Trophoblast cell (in vitro differentiated cells and primary cell): ENCODE results near the gene IDNK.

Source experiments
- DNase-seq, 2 donors: peaks; one replicate each; pipeline ENCODE4 v3.0.0-alpha.2; 2016
- H2AFZ ChIP-seq: 2 replicates; pipeline ENCODE4 v1.6.1; 2013; ENCODE audit warnings: low read length, moderate library complexity, mild to moderate bottlenecking; ENCODE audit not compliant: insufficient read depth, poor library complexity
- H2AK5ac ChIP-seq: 2 replicates; pipeline ENCODE4 v1.6.1; 2013; ENCODE audit warnings: mild to moderate bottlenecking, low read length
- H2BK120ac ChIP-seq: 2 replicates; pipeline ENCODE4 v1.6.1; 2013; ENCODE audit warnings: low read length, mild to moderate bottlenecking, moderate library complexity; ENCODE audit not compliant: insufficient read depth, poor library complexity
- H2BK12ac ChIP-seq: 2 replicates; pipeline ENCODE4 v1.6.1; 2013; ENCODE audit warnings: mild to moderate bottlenecking, low read length, moderate library complexity
- H2BK5ac ChIP-seq: 2 replicates; pipeline ENCODE4 v1.6.1; 2013; ENCODE audit warnings: low read length, low read depth, moderate library complexity, mild to moderate bottlenecking; ENCODE audit not compliant: poor library complexity
- H3K14ac ChIP-seq: 2 replicates; pipeline ENCODE4 v1.6.1; 2013; ENCODE audit warnings: mild to moderate bottlenecking, low read length
- H3K18ac ChIP-seq: 2 replicates; pipeline ENCODE4 v1.6.1; 2013; ENCODE audit warnings: mild to moderate bottlenecking, low read length
- H3K23ac ChIP-seq: 2 replicates; pipeline ENCODE4 v1.6.1; 2013; ENCODE audit warnings: low read length
- H3K27ac ChIP-seq: 2 replicates; pipeline ENCODE4 v1.5.1; 2013; ENCODE audit warnings: low read depth, mild to moderate bottlenecking, inconsistent platforms, low read length, moderate library complexity
- H3K27me3 ChIP-seq: 2 replicates; pipeline ENCODE4 v1.6.1; 2013; ENCODE audit warnings: inconsistent platforms, mild to moderate bottlenecking, low read length, moderate library complexity; ENCODE audit not compliant: insufficient read depth
- H3K36me3 ChIP-seq, 2 experiments: 1 replicate in 1 of 2; 2 replicates in 1 of 2; pipeline ENCODE4 v1.6.1; 2013; ENCODE audit warnings: low read length in 2 of 2, mild to moderate bottlenecking in 2 of 2, moderate library complexity in 1 of 2; ENCODE audit not compliant: insufficient read depth in 2 of 2, control insufficient read depth in 1 of 2
- H3K4ac ChIP-seq: 2 replicates; pipeline ENCODE4 v1.6.1; 2013; ENCODE audit warnings: low read depth, mild to moderate bottlenecking, low read length, moderate library complexity
- H3K4me1 ChIP-seq, 2 experiments: 1 replicate in 1 of 2; 2 replicates in 1 of 2; pipeline ENCODE4 v1.6.1; 2013; ENCODE audit warnings: low read length in 2 of 2, mild to moderate bottlenecking in 2 of 2, moderate library complexity in 1 of 2; ENCODE audit not compliant: insufficient read depth in 2 of 2, control insufficient read depth in 1 of 2
- H3K4me2 ChIP-seq: 2 replicates; pipeline ENCODE4 v1.6.1; 2013; ENCODE audit warnings: inconsistent platforms, mild to moderate bottlenecking, low read length, moderate library complexity
- H3K4me3 ChIP-seq: 2 replicates; pipeline ENCODE4 v1.5.1; 2013; ENCODE audit warnings: mild to moderate bottlenecking, low read depth, low read length, inconsistent platforms
- H3K79me1 ChIP-seq: one replicate; pipeline ENCODE4 v1.6.1; 2013; ENCODE audit warnings: low read length
- H3K79me2 ChIP-seq: 2 replicates; pipeline ENCODE4 v1.6.1; 2013; ENCODE audit warnings: low read length, mild to moderate bottlenecking; ENCODE audit not compliant: control insufficient read depth, insufficient read depth, poor library complexity
- H3K9ac ChIP-seq: 2 replicates; pipeline ENCODE4 v1.6.1; 2013; ENCODE audit warnings: mild to moderate bottlenecking, low read length
- H3K9me3 ChIP-seq: 2 replicates; pipeline ENCODE4 v1.6.1; 2013; ENCODE audit warnings: low read depth, mild to moderate bottlenecking, control low read depth, inconsistent platforms, low read length; ENCODE audit not compliant: insufficient read depth
- H4K12ac ChIP-seq: 2 replicates; pipeline ENCODE4 v1.6.1; 2013; ENCODE audit warnings: low read depth, mild to moderate bottlenecking, low read length, moderate library complexity
- H4K8ac ChIP-seq: 2 replicates; pipeline ENCODE4 v1.6.1; 2013; ENCODE audit warnings: low read depth, mild to moderate bottlenecking, low read length, moderate library complexity
- H4K91ac ChIP-seq: one replicate; pipeline ENCODE4 v1.6.1; 2013; ENCODE audit warnings: low read depth, mild to moderate bottlenecking, low read length, moderate library complexity
- WGBS: extraction: QIAGEN DNeasy Blood & Tissue Kit; methylation state at CpG from one replicate; pipeline ENCODE4 v1.1.7; 2013; ENCODE audit warnings: missing lambda C conversion rate; ENCODE audit not compliant: insufficient read length, insufficient coverage; ENCODE audit errors: extremely low coverage; 5-methylcytosine and 5-hydroxymethylcytosine counted together

IDNK gene

GRCh38 chr9:83649515-83649914, 26.6 kb downstream of the IDNK start:
- no peaks in the 10 kb centered on the region for H3K27me3 ChIP-seq
- no peak overlapping the region for H3K27ac ChIP-seq
- H2BK12ac ChIP-seq, result no peak overlapping the region
- H3K14ac ChIP-seq, result no peak overlapping the region
- H2AK5ac ChIP-seq, result no peak overlapping the region
- no peak overlapping the region for H2BK120ac ChIP-seq
- no peak overlapping the region for H4K12ac ChIP-seq
- peaks cover 17 to 29% of the 10 kb centered on the region in 2 experiments for H3K36me3 ChIP-seq
- no peak overlapping the region for H3K23ac ChIP-seq
- DNase-seq, result no peak
- H3K79me2 ChIP-seq, result no peaks in the 10 kb centered on the region
- H3K79me1 ChIP-seq, result no peaks in the 10 kb centered on the region
- H3K4me1 ChIP-seq, result no peaks in the 10 kb centered on the region
- H3K9me3 ChIP-seq, result no peaks in the 10 kb centered on the region
- no peak overlapping the region for H4K91ac ChIP-seq
- H3K4ac ChIP-seq, result no peak overlapping the region
- H3K18ac ChIP-seq, result no peak overlapping the region
- H3K4me2 ChIP-seq, result no peak overlapping the region
- no peak overlapping the region for H2AFZ ChIP-seq
- H2BK5ac ChIP-seq, result no peak overlapping the region
- no peak overlapping the region for H3K9ac ChIP-seq
- H3K4me3 ChIP-seq, result no peak overlapping the region
- H4K8ac ChIP-seq, result no peak overlapping the region
- no CpG with 5 or more reads among the region's 4 CpGs for WGBS

DNA sequence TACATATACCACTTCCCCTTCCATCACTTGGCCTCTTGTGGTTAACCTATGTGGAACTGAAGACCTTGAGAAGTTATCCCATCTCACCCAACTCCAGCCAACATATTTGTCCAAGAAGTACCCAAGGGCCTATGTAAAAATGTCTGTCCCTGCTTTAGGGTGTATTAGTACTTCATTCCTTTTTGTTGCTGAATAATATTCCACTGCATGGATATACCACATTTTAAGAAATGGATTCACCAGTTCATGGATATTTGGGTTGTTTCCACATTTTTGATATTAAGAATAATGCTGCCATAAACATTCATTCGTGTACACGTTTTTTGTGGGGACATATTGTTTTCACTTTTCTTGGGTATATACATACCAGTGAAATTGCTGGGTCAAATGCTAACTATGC, 28.6 kb downstream of the IDNK start:
- Histone ChIP-seq H3K4me3 (no peak overlapping the region), H2BK5ac (no peak overlapping the region), H2AFZ (no peak overlapping the region), H3K23ac (no peak overlapping the region), H3K4me2 (no peak overlapping the region), H3K79me2 (no peaks in the 10 kb centered on the region), H3K27ac (no peak overlapping the region), H3K36me3 (peaks cover 12 to 36% of the 10 kb centered on the region in 2 experiments), H4K12ac (no peak overlapping the region), H3K79me1 (no peaks in the 10 kb centered on the region), H4K91ac (no peak overlapping the region), H4K8ac (no peak overlapping the region), H3K9ac (no peak overlapping the region), H2AK5ac (no peak overlapping the region), H3K4ac (no peak overlapping the region), H3K27me3 (no peaks in the 10 kb centered on the region), H3K18ac (no peak overlapping the region), H2BK120ac (no peak overlapping the region), H3K9me3 (no peaks in the 10 kb centered on the region), H3K4me1 (no peaks in the 10 kb centered on the region), H2BK12ac (no peak overlapping the region), H3K14ac (no peak overlapping the region)
- DNase-seq, result no peak
- no CpG with 5 or more reads among the region's 2 CpGs for WGBS

- H3K79me1 ChIP-seq, result no peaks in the 10 kb centered on the region
- no peak overlapping the region for H3K23ac ChIP-seq
- no peak overlapping the region for H4K12ac ChIP-seq
- H3K4me2 ChIP-seq, result no peak overlapping the region
- peaks cover 9 to 31% of the 10 kb centered on the region in 2 experiments for H3K36me3 ChIP-seq
- no peak overlapping the region for H2BK12ac ChIP-seq
- no peak overlapping the region for H4K8ac ChIP-seq
- H4K91ac ChIP-seq, result no peak overlapping the region
- H3K4me1 ChIP-seq, result no peaks in the 10 kb centered on the region
- no peaks in the 10 kb centered on the region for H3K9me3 ChIP-seq
- H3K18ac ChIP-seq, result no peak overlapping the region
- DNase-seq, result no peak
- no peak overlapping the region for H3K4ac ChIP-seq
- H3K9ac ChIP-seq, result no peak overlapping the region
- H2AK5ac ChIP-seq, result no peak overlapping the region
- H3K79me2 ChIP-seq, result no peaks in the 10 kb centered on the region
- H2AFZ ChIP-seq, result no peak overlapping the region
- no CpG with 5 or more reads among the region's 1 CpG for WGBS
- H2BK5ac ChIP-seq, result no peak overlapping the region
- H3K14ac ChIP-seq, result no peak overlapping the region
- no peak overlapping the region for H3K4me3 ChIP-seq
- no peak overlapping the region for H2BK120ac ChIP-seq
- H3K27me3 ChIP-seq, result no peaks in the 10 kb centered on the region
- H3K27ac ChIP-seq, result no peak overlapping the region
These were observed 29.5 kb downstream of the IDNK start for GRCh38 chr9:83652433-83652832.

DNA sequence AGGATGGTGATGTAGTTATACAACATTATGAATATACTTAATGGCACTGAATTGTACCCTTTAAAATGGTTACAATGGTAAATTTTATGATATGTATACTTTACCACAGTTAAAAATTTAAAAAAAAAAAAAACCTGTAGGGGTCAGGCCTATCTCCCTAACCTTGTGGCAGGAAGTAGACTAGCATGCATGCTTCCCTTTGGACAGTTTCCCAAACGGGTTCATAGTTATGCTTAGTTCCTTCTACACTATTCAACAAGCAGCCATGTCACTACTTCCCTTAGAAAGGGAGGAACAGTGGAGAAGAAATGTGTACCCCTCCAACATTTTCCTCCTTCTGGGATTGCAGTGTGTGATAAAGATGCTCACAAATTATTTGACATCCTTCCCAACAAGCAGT, 32.5 kb downstream of the IDNK start:
- WGBS, result no CpG with 5 or more reads among the region's 1 CpG

More for the DNA sequence above, 32.5 kb downstream of the IDNK start:
- Histone ChIP-seq H4K8ac (no peak overlapping the region), H3K9me3 (no peaks in the 10 kb centered on the region), H2AFZ (no peak overlapping the region), H3K23ac (no peak overlapping the region), H3K27ac (no peak overlapping the region), H3K18ac (no peak overlapping the region), H3K14ac (no peak overlapping the region), H2BK12ac (no peak overlapping the region), H3K4me1 (no peaks in the 10 kb centered on the region), H3K36me3 (peaks cover 2 to 24% of the 10 kb centered on the region in 2 experiments), H3K79me2 (no peaks in the 10 kb centered on the region), H3K27me3 (no peaks in the 10 kb centered on the region), H4K12ac (no peak overlapping the region), H3K9ac (no peak overlapping the region), H3K79me1 (no peaks in the 10 kb centered on the region), H2BK5ac (no peak overlapping the region), H3K4ac (no peak overlapping the region), H3K4me2 (no peak overlapping the region), H2AK5ac (no peak overlapping the region), H4K91ac (no peak overlapping the region), H3K4me3 (no peak overlapping the region), H2BK120ac (no peak overlapping the region)
- no peak for DNase-seq
